Measurements from ENCODE around the gene RDX.

The RDX gene

GRCh38 chr11:110173811-110174644, 122.4 kb downstream of the RDX start:
- DNase-seq (ENCODE audit: low read depth in 2 of 3, low spot score in 1 of 3), result peak; percentile 20 to 63 (median 50)

- DNase-seq (ENCODE audit: low read depth in 2 of 3, low spot score in 1 of 3), result no peak
These were observed 123.8 kb downstream of the RDX start for GRCh38 chr11:110172468-110173065.

GRCh38 chr11:110169738-110170137, 126.7 kb downstream of the RDX start:
- no peak for DNase-seq (ENCODE audit: low read depth in 2 of 3, low spot score in 1 of 3)

GRCh38 chr11:110168033-110168803, 128.2 kb downstream of the RDX start:
- DNase-seq (ENCODE audit: low read depth in 2 of 3, low spot score in 1 of 3), result no peak

- no peak for DNase-seq (ENCODE audit: low read depth in 2 of 3, low spot score in 1 of 3)
These were observed 131.1 kb downstream of the RDX start for GRCh38 chr11:110165039-110165925.

GRCh38 chr11:110162216-110162615, 134.2 kb downstream of the RDX start:
- DNase-seq (ENCODE audit: low read depth in 2 of 3, low spot score in 1 of 3), result no peak

- DNase-seq (ENCODE audit: low read depth in 2 of 3, low spot score in 1 of 3), result no peak
These were observed 135.4 kb downstream of the RDX start for GRCh38 chr11:110161061-110161460.

GRCh38 chr11:110160437-110160836, 136.0 kb downstream of the RDX start:
- DNase-seq (ENCODE audit: low read depth in 2 of 3, low spot score in 1 of 3), result no peak

- DNase-seq (ENCODE audit: low read depth in 2 of 3, low spot score in 1 of 3), result no peak
These were observed 136.4 kb downstream of the RDX start for GRCh38 chr11:110160016-110160415.

GRCh38 chr11:110159476-110159875, 136.9 kb downstream of the RDX start:
- DNase-seq (ENCODE audit: low read depth in 2 of 3, low spot score in 1 of 3), result no peak

- no peak for DNase-seq (ENCODE audit: low read depth in 2 of 3, low spot score in 1 of 3)
These were observed 137.9 kb downstream of the RDX start for GRCh38 chr11:110158317-110159200.

- DNase-seq (ENCODE audit: low read depth in 2 of 3, low spot score in 1 of 3), result no peak
These were observed 139.9 kb downstream of the RDX start for GRCh38 chr11:110156503-110156902.

GRCh38 chr11:110153474-110153873, 142.9 kb downstream of the RDX start:
- DNase-seq (ENCODE audit: low read depth in 2 of 3, low spot score in 1 of 3), result no peak

- DNase-seq (ENCODE audit: low read depth in 2 of 3, low spot score in 1 of 3), result no peak
These were observed 144.2 kb downstream of the RDX start for GRCh38 chr11:110152199-110152598.

- DNase-seq (ENCODE audit: low read depth in 2 of 3, low spot score in 1 of 3), result no peak
These were observed 147.4 kb downstream of the RDX start for GRCh38 chr11:110148775-110149744.

GRCh38 chr11:110147962-110148709, 148.3 kb downstream of the RDX start:
- no peak for DNase-seq (ENCODE audit: low read depth in 2 of 3, low spot score in 1 of 3)

GRCh38 chr11:110141812-110142211, 154.6 kb downstream of the RDX start:
- DNase-seq (ENCODE audit: low read depth in 2 of 3, low spot score in 1 of 3), result no peak

GRCh38 chr11:110134110-110134509, 162.3 kb downstream of the RDX start:
- DNase-seq (ENCODE audit: low read depth in 2 of 3, low spot score in 1 of 3), result no peak
